Tongue (tissue), 2 donors: ENCODE measurements around the gene POLE3. TPM values are rescaled to one million over a fixed set of nuclear protein-coding genes. Genes with fewer than 3 reads are reported as not detected.
"Not testable (repeated sequence)": the region's sequence is repeated elsewhere in the genome, so short reads cannot be mapped to it uniquely, and the experiment has no call there.

Experiments used
- DNase-seq: peaks from one replicate; pipeline ENCODE4 v3.0.0-alpha.2; 2015
- total RNA-seq: library from RNA; depleted of rRNA; stranded (reverse); fragments of >200 nt; gene quantifications from one replicate; pipeline ENCODE4 v1.2.3, GENCODE V29; 2014

POLE3 gene
- total RNA-seq, 1 donor from 2014 or later: 36.5 TPM

GRCh38 chr9:113403646-113404045 lies 6.8 kb downstream of the POLE3 start:
- DNase-seq: no peak

- peak; percentile 100 for DNase-seq
Measured at GRCh38 chr9:113401027-113401792, 9.3 kb downstream of the POLE3 start, which contains the start of gene ALAD. Gene ALAD, minus strand, starts transcription at chr9:113401284. Its CDS starts 7,725 bp downstream, at chr9:113393559.

- DNase-seq: no peak
Measured at GRCh38 chr9:113399646-113400200, 10.8 kb downstream of the POLE3 start.

- DNase-seq: no peak
Measured at GRCh38 chr9:113398796-113399195, 11.7 kb downstream of the POLE3 start.

- DNase-seq: no peak
Measured at GRCh38 chr9:113397203-113397631, 13.3 kb downstream of the POLE3 start.

DNA sequence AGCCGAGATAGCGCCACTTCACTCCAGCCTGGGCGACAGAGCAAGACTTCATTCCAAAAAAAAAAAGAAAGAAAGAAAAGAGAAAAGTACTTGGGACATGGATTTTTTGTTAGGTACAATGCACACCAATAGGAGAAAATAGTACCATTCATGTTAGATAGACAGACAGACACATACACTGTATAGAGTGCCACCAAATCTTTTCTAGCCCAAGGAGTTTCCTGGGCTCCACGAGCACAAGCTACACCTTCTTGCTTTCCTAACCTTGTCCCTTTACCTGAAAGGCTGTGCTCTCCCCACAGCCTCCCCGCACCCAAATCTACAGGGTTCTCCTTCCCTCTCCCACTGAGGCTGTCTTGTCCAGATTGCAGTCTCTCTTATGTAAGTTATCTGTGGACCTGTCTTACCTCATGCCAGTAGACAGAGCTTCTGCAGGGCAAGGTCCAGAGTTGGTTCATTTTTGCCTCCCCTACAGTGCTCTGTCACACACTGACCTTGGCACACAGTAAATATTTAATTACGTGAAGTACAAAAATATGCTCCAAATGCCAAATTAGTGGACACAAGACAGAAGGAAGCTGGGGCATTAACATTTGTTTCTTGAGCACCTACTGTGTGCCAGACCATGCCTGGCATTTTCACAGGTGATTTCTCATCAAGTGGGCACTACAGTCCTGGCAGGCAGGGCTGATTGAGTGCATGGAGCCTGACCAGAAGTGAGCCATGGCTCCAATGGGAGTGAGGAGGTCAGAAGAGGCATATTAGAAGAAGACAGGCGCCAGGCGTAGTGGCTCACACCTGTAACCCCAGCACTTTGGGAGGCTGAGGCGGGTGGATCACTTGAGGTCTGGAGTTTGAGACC lies 15.2 kb downstream of the POLE3 start:
- DNase-seq: no peak

DNA sequence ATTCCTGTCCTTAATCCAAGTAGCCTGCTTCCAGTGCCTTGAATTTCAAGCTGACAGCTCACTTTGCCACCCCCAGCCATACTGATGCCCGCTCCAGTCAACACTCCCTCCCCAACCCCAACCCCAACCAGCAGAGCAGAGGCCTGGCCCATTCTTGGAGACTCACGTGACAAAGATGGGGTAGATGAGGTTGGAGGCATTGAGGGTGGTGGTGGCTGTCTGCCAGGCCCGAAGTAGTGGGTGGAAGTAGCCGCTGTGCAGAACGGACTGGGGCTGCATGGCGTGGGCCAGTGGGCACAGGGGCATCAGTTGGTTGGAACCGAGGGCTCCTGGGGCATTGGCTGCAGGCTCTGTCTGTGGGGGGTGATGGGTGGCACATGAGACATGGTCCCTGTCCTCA lies 17.2 kb downstream of the POLE3 start:
- no peak for DNase-seq

- DNase-seq: no peak
Measured at GRCh38 chr9:113391917-113392316, 18.6 kb downstream of the POLE3 start.

- DNase-seq: no peak
Measured at GRCh38 chr9:113390192-113390960, 20.1 kb downstream of the POLE3 start.

DNA sequence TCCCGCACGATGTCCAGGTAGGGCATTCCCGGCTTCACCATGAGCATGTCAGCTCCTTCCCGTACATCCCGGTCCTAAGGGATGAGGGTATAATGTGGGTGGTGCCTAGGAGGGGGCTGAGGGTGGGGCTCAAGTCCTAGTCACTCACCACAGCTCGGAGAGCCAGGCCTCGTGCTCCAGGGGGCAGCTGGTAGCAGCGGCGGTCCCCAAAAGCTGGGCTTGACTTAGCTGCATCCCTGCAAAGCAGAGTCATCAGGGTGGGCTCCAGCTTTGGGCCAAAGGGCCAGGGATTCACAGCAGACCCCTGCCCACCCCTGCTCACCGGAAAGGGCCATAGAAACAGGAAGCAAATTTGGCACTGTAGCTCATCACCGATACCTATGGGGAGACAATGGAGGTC lies 21.0 kb downstream of the POLE3 start:
- DNase-seq: no peak

DNA sequence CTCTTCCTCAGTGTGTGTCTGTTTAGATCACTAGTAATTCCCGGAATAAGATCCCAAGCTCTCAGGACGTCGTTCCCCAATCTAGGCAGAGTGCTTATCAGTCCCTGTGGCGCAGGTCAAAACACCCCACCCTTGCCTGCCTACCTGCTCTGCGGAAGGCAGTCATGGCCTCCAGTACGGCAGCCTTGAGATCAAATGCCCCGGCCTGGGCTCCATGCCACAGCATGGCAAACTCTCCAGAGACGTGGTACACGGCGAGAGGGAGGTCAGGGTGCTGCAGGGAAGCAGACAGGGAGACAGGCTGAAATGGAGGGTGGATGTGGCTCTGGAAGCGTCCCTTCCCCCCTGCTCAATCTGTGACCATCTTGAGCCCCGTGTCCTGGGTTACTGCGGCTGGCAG lies 21.6 kb downstream of the POLE3 start:
- DNase-seq: no peak

DNA sequence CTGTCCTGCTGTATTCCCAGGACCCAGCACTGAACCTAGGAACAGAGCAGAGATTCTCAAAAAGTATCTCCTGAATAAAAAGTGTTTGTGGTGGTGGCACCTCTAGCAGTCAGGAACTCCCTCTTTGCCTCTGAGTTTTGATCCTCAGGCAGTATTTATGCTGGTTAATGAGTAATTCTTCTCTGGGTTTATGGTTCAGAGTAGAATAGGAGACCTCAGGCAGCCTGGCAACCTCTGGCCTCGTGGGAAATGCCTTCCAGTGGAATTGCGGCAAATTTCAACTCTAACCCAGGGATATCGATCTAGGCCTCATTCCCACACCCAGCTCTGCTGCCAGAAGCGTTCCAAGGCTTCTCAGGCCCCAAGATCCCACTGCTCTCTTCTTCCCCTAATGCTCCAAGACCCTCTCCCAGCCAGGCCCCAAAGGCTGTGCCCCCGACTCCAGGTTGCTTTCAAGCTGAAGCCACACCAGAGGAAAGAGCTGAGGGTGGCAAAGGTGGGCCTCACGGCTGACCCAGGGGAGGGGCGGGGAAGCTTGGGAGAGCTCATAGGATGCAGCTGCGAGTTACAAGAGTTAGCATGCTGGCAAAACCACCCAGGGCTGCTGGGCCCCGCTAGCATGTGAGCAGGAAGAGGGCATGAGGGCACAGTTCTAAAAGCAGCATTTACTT lies 22.8 kb downstream of the POLE3 start:
- DNase-seq: no peak

DNA sequence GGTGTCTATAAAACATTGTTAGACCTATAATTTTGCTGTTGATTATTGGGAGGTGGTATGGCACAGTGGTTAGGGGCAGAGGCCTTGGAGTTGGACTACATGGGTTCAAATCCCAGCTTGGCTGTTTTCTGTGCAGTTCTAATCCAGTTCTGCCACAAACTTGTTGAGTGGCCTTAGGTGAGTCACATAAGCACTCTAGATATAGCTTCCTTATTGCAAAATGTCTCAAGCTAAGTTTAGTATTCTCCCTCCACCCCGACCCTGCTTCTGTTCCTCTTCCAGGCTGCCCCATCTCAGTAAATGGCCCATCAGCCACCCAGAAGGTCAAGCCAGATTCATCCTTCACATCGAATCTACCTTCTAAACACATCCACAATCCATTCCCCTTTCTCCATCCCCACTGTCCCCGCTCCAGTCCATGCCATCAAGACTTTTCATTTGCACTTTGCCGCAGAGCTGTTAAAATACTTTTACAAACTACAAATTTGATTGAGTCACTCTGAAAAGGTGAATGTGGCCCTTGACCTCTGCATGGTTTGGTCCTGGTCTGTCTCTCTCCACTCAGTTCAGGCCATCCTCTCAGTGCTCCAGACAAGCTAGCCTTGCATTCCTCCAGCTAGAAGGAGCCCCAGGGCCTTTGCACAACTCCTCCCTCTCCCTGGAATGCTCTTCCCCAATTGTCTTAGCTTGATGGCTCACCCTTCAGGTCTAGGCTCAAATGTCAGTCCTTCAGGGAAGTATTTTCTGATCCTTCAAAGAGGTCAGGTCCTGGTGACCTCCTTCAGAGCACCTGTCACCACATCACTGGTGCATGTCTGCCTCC lies 23.7 kb downstream of the POLE3 start:
- DNase-seq: no peak

GRCh38 chr9:113381909-113382411 lies 28.5 kb downstream of the POLE3 start:
- peak; percentile 30 for DNase-seq

- not testable (repeated sequence) for DNase-seq
Measured at GRCh38 chr9:113381441-113381840, 29.0 kb downstream of the POLE3 start.

DNA sequence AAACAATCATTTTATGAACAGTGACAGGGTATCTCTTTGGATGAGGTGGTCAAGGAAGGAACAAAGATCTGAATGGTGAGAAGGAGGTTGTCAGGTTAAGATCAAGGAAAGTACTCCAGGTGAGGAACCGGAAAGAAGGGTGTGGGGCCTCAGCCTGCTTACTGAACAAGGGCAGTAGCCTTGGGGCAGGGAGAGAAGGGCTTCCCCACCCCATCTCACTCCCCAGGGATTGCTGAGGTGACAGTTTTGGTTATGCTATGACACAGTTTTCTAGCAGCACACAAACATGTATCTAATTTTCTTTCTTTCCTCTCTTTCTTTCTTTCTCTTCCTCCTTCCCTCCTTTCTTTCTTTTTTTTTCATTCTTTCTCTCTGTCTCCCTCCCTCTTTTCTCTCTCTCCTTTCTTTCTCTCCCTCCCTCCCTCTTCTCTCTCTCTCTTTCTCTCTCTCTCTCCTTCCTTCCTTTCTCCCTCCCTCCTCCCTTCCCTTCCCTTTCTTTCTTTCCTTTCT lies 29.6 kb downstream of the POLE3 start:
- DNase-seq: peak; percentile 19

- not testable (repeated sequence) for DNase-seq
Measured at GRCh38 chr9:113379829-113380210, 30.7 kb downstream of the POLE3 start.

DNA sequence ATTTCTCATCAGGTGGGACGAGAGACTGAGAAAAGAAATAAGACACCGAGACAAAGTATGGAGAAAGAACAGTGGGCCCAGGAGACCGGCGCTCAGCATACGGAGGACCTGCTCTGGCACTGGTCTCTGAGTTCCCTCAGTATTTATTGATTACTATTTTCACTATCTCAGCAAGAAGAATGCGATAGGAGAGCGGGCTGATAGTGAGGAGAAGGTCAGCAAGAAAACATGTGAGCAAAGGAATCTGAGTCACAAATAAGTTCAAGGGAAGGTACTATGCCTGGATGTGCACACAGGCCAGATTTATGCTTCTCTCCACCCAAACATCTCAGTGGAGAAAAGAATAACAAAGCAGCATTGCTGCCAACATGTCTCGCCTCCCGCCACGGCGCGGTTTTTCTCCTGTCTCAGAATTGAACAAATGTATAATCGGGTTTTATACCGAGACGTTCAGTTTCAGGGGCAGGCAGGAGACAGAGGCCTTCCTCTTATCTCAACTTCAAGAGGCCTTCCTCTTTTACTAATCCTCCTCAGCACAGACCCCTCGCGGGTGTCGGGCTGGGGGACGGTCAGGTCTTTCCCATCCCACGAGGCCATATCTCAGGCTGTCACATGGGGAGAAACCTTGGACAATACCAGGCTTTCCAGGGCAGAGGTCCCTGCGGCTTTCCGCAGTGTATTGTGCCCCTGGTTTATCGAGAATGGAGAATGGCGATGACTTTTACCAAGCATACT lies 31.2 kb downstream of the POLE3 start:
- DNase-seq: not testable (repeated sequence)
